GM06990 (cell line): Measurements from ENCODE around the gene TBCC.
A peak's percentile ranks its signal among the peaks of the same experiment; 100 is the strongest.
"Not testable (repeated sequence)": the region's sequence is repeated elsewhere in the genome, so short reads cannot be mapped to it uniquely, and the experiment has no call there.

Experiments
- DNase-seq: peaks from one replicate; pipeline ENCODE4 v3.0.0-alpha.2; 2011; ENCODE audit not compliant: insufficient read length; ENCODE audit errors: extremely low read depth
- H3K27me3 ChIP-seq: replicated peaks from 2 replicates; pipeline ENCODE4 v1.6.0; 2011; ENCODE audit warnings: low read length; ENCODE audit not compliant: control insufficient read depth, insufficient read depth
- H3K36me3 ChIP-seq: 2 replicates; pipeline ENCODE4 v1.5.1; 2011; ENCODE audit warnings: low read length; ENCODE audit not compliant: control insufficient read depth, insufficient read depth
- H3K4me3 ChIP-seq: replicated peaks from 2 replicates; pipeline ENCODE4 v1.5.1; 2011; ENCODE audit warnings: low read depth, mild to moderate bottlenecking, control low read depth, low read length
- CTCF ChIP-seq: IDR thresholded peaks from 2 replicates; pipeline ENCODE4 v1.5.1; 2011; ENCODE audit warnings: low read length, control low read depth, mild to moderate bottlenecking, inconsistent platforms; ENCODE audit not compliant: insufficient read depth, poor library complexity, severe bottlenecking

Gene TBCC

GRCh38 chr6:42777126-42777822 is 31.4 kb upstream of the TBCC start:
- peak; percentile 80 for DNase-seq
- no peak for TF ChIP-seq CTCF
- Histone ChIP-seq H3K27me3 (no peaks in the 10 kb centered on the region), H3K4me3 (peak overlapping the region; percentile 21), H3K36me3 (no peaks in the 10 kb centered on the region)

- not testable (repeated sequence) for H3K27me3 ChIP-seq, H3K36me3 ChIP-seq
- H3K4me3 ChIP-seq: peak overlapping the region; percentile 38
- DNase-seq: peak; percentile 77
Measured at GRCh38 chr6:42774821-42775487, 29.1 kb upstream of the TBCC start.

- H3K4me3 ChIP-seq: no peak overlapping the region
- DNase-seq: no peak
- no peak for TF ChIP-seq CTCF
Measured at GRCh38 chr6:42774201-42774600, 28.3 kb upstream of the TBCC start.

GRCh38 chr6:42771741-42772100 is 25.8 kb upstream of the TBCC start:
- no peaks in the 10 kb centered on the region for H3K36me3 ChIP-seq
- H3K27me3 ChIP-seq: no peaks in the 10 kb centered on the region
- peak overlapping the region; percentile 46 for H3K4me3 ChIP-seq
- TF ChIP-seq CTCF: no peak
- no peak for DNase-seq

More at GRCh38 chr6:42774201-42774600, 28.3 kb upstream of the TBCC start:
- Histone ChIP-seq H3K36me3 (no peaks in the 10 kb centered on the region), H3K27me3 (no peaks in the 10 kb centered on the region)

- TF ChIP-seq CTCF: no peak
- no peak for DNase-seq
- H3K27me3 ChIP-seq: no peaks in the 10 kb centered on the region
- no peak overlapping the region for H3K4me3 ChIP-seq
- H3K36me3 ChIP-seq: no peaks in the 10 kb centered on the region
Measured at GRCh38 chr6:42769836-42770235, 23.9 kb upstream of the TBCC start.

- DNase-seq: no peak
- Histone ChIP-seq H3K36me3 (no peaks in the 10 kb centered on the region), H3K4me3 (no peak overlapping the region), H3K27me3 (no peaks in the 10 kb centered on the region)
- no peak for TF ChIP-seq CTCF
Measured at GRCh38 chr6:42769051-42769450, 23.1 kb upstream of the TBCC start.
